Spleen (tissue), 11 donors: Measurements from ENCODE around the gene AHCY. TPM values are rescaled to one million over a fixed set of nuclear protein-coding genes. Genes with fewer than 3 reads are reported as not detected.
A peak's percentile ranks its signal among the peaks of the same experiment; 100 is the strongest.
"Not testable (repeated sequence)": the region's sequence is repeated elsewhere in the genome, so short reads cannot be mapped to it uniquely, and the experiment has no call there.

Experiments used
- DNase-seq: peaks from one replicate; pipeline ENCODE4 v3.0.0-alpha.2; 2020
- H3K27ac ChIP-seq, 8 donors: fragments of 200-600 bp; sonication (generic) in 7 of 8; 1 replicate in 4 of 8; 2 replicates in 4 of 8; pipeline versions ENCODE4 v1.5.0 to v1.8.0; 2016 to 2021; ENCODE audit warnings: inconsistent platforms in 4 of 8, mild to moderate bottlenecking in 4 of 8, moderate library complexity in 1 of 8
- H3K27me3 ChIP-seq, 7 donors: fragments of 200-600 bp; sonication (generic) in 6 of 7; replicated peaks in 1 of 7; 1 replicate in 4 of 7; 2 replicates in 3 of 7; pipeline versions ENCODE4 v1.5.0 to v1.8.0; 2016 to 2021; ENCODE audit warnings: inconsistent platforms in 3 of 7, mild to moderate bottlenecking in 1 of 7
- H3K36me3 ChIP-seq, 6 donors: fragments of 200-600 bp; sonication (generic) in 5 of 6; 1 replicate in 4 of 6; 2 replicates in 2 of 6; pipeline versions ENCODE4 v1.5.0 to v1.8.0; 2016 to 2021; ENCODE audit warnings: inconsistent platforms in 2 of 6
- H3K4me1 ChIP-seq, 6 donors: fragments of 200-600 bp; sonication (generic) in 5 of 6; 1 replicate in 3 of 6; 2 replicates in 3 of 6; pipeline versions ENCODE4 v1.5.0 to v1.8.0; 2016 to 2021; ENCODE audit warnings: inconsistent platforms in 3 of 6
- H3K4me3 ChIP-seq, 8 donors: fragments of 200-600 bp; sonication (generic) in 7 of 8; 1 replicate in 4 of 8; 2 replicates in 4 of 8; pipeline versions ENCODE4 v1.5.0 to v1.8.0; 2016 to 2021; ENCODE audit warnings: inconsistent platforms in 4 of 8, mild to moderate bottlenecking in 4 of 8, moderate library complexity in 2 of 8
- H3K9me3 ChIP-seq, 8 donors: fragments of 200-600 bp; sonication (generic) in 7 of 8; 1 replicate in 4 of 8; 2 replicates in 4 of 8; pipeline versions ENCODE4 v1.5.0 to v1.8.0; 2016 to 2021; ENCODE audit warnings: inconsistent platforms in 4 of 8
- POLR2A ChIP-seq, 3 donors: fragments of 450-650 bp; IDR thresholded peaks; one replicate each; pipeline ENCODE4 v1.5.1; 2017; ENCODE audit warnings: antibody characterized with exemption in 3 of 3, mild to moderate bottlenecking in 1 of 3
- POLR2AphosphoS5 ChIP-seq, 3 donors: sonication (generic); formaldehyde crosslinking; IDR thresholded peaks; one replicate each; pipeline ENCODE4 v1.5.1; 2017; ENCODE audit warnings: antibody characterized with exemption in 3 of 3
- WGBS, 5 donors: extraction: QIAGEN DNeasy Blood & Tissue Kit in 3 of 5; methylation state at CpG; one replicate each; pipeline versions ENCODE4 v1.1.5 to v1.1.7; 2013 to 2018; 5-methylcytosine and 5-hydroxymethylcytosine counted together
- intact Hi-C: fragments of 100-400 bp; cut with DNase I; formaldehyde crosslinking; loops from one replicate; pipeline ENCODE4 v1.15.0; 2023; ENCODE audit warnings: low total_unique reads
- polyA plus RNA-seq, 3 donors: library from polyadenylated mRNA; stranded (reverse); fragments of 200-250 nt; gene quantifications; one replicate each; pipeline ENCODE4 v1.2.1, GENCODE V29; 2013
- total RNA-seq, 7 donors: library from RNA; depleted of rRNA in 3 of 7; stranded (reverse); fragments of >200 nt in 3 of 7; fragmentation: NEBNext Ultra II Directional in 4 of 7; extraction: Animal tissue kit (Norgen Biotek cat#: 25700) in 4 of 7; gene quantifications; one replicate each; pipeline versions ENCODE4 v1.1.0 to v1.2.1, GENCODE V29; 2016 to 2021
- TF ChIP-seq, protein P1 (sequence below), 11 experiments: fragments of 200-600 bp in 7 of 11; fragments of 450-650 bp in 4 of 11; sonication (generic) in 4 of 11; IDR thresholded peaks in 8 of 11; conservative IDR thresholded peaks in 3 of 11; 1 replicate in 7 of 11; 2 replicates in 4 of 11; pipeline versions ENCODE4 v1.4.0 to v1.8.0; 2016 to 2021; ENCODE audit warnings: antibody characterized with exemption in 11 of 11, inconsistent platforms in 4 of 11, mild to moderate bottlenecking in 1 of 11
- donor health status: healthy with polysubstance abuse.
- donor health status: DM: no; HTN: no; CAD: no; lungs with moderate emphysema.
- donor health status: DM: no; HTN: no; CAD: no.
- donor health status: Bipolar disorder and iron deficiency.
- donor health status: healthy.
- donor health status: DM: no; HTN: no; CAD: no.
- donor health status: DM: yes; HTN: yes; CAD: no.

The AHCY gene
- total and polyA plus RNA-seq, 10 donors = 35.0 to 67.1 (median 46.7) TPM

DNA sequence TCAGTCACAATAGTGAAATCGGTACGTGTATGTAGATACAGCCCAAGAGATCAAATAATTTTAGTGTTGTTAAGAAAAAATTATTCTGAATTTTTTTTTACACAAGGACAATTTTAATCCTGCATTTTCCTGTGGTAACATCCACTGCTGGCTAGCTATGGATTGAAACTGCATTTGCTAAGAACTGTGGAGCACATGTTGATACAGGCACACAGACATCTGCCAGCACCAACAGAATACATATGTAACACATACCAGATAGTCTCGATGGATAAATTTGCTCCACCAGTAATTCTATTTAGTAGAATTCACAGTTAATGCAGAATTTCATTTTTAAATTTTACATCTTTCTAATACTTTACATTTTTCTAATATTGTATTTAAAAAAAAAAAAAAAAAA lies 59.8 kb downstream of the AHCY start:
- 91 to 99% (median 95%) methylated on average over 3 of the region's 3 CpGs for WGBS, 5 donors
- Histone ChIP-seq H3K4me1 (peaks cover 0 to 27% (median 14%) of the 10 kb centered on the region in 6 donors), H3K27ac (no peak overlapping the region), H3K27me3 (no peaks in the 10 kb centered on the region), H3K9me3 (peaks cover 0 to 6% (median 4%) of the 10 kb centered on the region in 8 donors), H3K36me3 (no peaks in the 10 kb centered on the region), H3K4me3 (no peak overlapping the region)
- no peak for DNase-seq
- TF ChIP-seq POLR2A (IDR thresholded peaks at IDR 0.05) (no peak), POLR2AphosphoS5 (IDR thresholded peaks at IDR 0.05) (no peak)
- TF ChIP-seq, protein P1, sequence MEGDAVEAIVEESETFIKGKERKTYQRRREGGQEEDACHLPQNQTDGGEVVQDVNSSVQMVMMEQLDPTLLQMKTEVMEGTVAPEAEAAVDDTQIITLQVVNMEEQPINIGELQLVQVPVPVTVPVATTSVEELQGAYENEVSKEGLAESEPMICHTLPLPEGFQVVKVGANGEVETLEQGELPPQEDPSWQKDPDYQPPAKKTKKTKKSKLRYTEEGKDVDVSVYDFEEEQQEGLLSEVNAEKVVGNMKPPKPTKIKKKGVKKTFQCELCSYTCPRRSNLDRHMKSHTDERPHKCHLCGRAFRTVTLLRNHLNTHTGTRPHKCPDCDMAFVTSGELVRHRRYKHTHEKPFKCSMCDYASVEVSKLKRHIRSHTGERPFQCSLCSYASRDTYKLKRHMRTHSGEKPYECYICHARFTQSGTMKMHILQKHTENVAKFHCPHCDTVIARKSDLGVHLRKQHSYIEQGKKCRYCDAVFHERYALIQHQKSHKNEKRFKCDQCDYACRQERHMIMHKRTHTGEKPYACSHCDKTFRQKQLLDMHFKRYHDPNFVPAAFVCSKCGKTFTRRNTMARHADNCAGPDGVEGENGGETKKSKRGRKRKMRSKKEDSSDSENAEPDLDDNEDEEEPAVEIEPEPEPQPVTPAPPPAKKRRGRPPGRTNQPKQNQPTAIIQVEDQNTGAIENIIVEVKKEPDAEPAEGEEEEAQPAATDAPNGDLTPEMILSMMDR (IDR thresholded peaks at IDR 0.05 in 8 of 11, conservative IDR thresholded peaks at IDR 0.05 in 3 of 11) = no peak
- intact Hi-C loops = no loop called here

DNA sequence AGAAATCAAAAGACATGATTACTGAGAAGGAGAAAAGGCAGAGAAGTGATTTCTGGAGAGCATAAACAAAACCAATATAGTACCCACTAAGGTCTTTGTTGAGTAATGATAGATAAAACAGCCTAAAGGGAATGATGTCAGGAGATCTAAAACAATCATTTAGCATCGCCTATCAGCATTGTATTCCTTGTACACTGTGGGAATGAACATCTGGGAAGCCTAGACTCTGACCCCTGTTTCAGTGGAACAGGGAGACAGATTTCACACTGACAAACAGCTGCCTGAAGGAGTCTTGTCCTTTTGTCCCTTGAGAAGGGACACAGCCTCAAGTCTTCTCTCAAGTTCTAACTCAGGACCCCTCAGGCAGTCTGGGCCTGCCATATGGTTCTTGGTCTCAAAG lies 60.3 kb downstream of the AHCY start:
- H3K36me3 ChIP-seq = no peaks in the 10 kb centered on the region
- no peak overlapping the region for H3K27ac ChIP-seq
- DNase-seq = no peak
- H3K9me3 ChIP-seq = peaks cover 0 to 11% (median 9%) of the 10 kb centered on the region in 8 donors
- TF ChIP-seq POLR2A (IDR thresholded peaks at IDR 0.05) (no peak), POLR2AphosphoS5 (IDR thresholded peaks at IDR 0.05) (no peak)
- TF ChIP-seq, protein P1 (IDR thresholded peaks at IDR 0.05 in 8 of 11, conservative IDR thresholded peaks at IDR 0.05 in 3 of 11) = no peak
- H3K4me1 ChIP-seq = peaks cover 0 to 27% (median 14%) of the 10 kb centered on the region in 6 donors
- no peak overlapping the region for H3K4me3 ChIP-seq
- no peaks in the 10 kb centered on the region for H3K27me3 ChIP-seq
- 79 to 96% (median 88%) methylated on average over 1 of the region's 1 CpG for WGBS, 5 donors
- intact Hi-C loops = no loop called here

GRCh38 chr20:34242015-34242414 lies 61.1 kb downstream of the AHCY start:
- DNase-seq, H3K4me3 ChIP-seq, H3K36me3 ChIP-seq, intact Hi-C loops, H3K27me3 ChIP-seq: not testable (repeated sequence)
- H3K4me1 ChIP-seq = peaks cover 0 to 27% (median 14%) of the 10 kb centered on the region in 6 donors
- H3K9me3 ChIP-seq = peaks cover 0 to 20% (median 17%) of the 10 kb centered on the region in 8 donors
- 87 to 90% (median 88%) methylated on average over 4 of the region's 4 CpGs for WGBS, 5 donors
- peak overlapping the region in 2 of 8 donors; percentile 21 to 31 for H3K27ac ChIP-seq

DNA sequence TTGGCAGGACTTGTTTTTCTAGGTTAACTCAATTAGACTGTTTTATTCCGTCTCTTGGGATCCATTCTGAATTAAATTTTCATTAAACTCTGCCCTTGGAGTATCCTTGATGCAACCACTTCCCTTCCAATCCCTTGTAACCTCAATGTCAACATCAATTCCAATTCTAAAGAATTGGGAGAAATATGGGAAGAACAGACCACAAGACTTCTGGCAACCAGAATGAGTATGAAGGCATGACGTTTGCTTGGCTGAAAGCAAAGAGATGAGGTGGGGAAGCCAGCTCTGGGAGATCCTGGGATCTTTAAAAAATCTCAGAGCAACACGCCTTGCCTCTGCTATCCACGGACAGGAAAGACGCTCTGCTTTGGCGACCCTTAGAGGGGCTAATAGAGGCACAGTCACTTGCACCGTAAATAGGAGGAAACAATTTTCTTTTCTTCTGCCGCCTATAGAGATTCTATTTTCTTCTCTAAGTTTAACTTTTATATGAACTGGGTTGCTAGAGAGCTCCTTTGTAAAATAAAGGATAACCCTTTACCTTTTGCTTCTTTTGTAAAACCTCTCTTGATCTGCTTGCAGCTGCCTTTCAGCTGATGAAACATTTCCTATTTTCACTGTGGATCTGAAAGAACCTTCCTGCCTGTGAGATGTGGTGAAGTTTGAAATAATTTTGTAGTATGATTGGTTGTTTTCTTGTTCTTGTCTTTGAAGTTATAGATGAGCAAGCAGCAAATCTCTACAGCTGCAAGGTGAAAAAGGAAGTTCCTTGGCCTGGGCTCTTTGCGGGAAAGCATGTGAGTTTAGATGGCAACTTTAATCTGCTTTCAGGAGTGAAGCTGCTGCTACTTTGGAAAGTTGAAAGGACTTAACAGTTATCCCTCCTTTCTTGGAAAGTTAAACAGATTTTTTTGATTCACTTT lies 62.2 kb downstream of the AHCY start, which contains the start of gene ASIP:
Gene ASIP, plus strand, starts transcription at position 731 of the 923 bp plus-strand sequence. CDS start 18,952 bp downstream, outside the sequence.
- intact Hi-C loops = no loop called here
- Histone ChIP-seq H3K4me1 (peaks cover 0 to 27% (median 14%) of the 10 kb centered on the region in 6 donors), H3K36me3 (no peaks in the 10 kb centered on the region), H3K27ac (peak within 1 kb of the TSS in 5 of 8 donors; percentile 15 to 54 (median 41)), H3K9me3 (peaks cover 0 to 28% (median 25%) of the 10 kb centered on the region in 8 donors), H3K27me3 (no peaks in the 10 kb centered on the region), H3K4me3 (no peak within 1 kb of the TSS)
- WGBS, 5 donors = 59 to 72% (median 61%) methylated on average over 9 of the region's 9 CpGs
- TF ChIP-seq, protein P1 (IDR thresholded peaks at IDR 0.05 in 8 of 11, conservative IDR thresholded peaks at IDR 0.05 in 3 of 11) = no peak
- TF ChIP-seq POLR2AphosphoS5 (IDR thresholded peaks at IDR 0.05) = no peak
- no peak for TF ChIP-seq POLR2A (IDR thresholded peaks at IDR 0.05)
- DNase-seq = no peak
